HG03060 (cell line): ENCODE measurements around the gene IL7R.

Experiments
- ATAC-seq: cut with Tn5 transposase; IDR thresholded peaks from one replicate; pipeline ENCODE4 v1.9.1; 2021; ENCODE audit warnings: low read depth, moderate number of reproducible peaks; ENCODE audit not compliant: unreplicated experiment

Gene IL7R

GRCh38 chr5:35856765-35857351 is at the start of gene IL7R:
Gene IL7R, plus strand, starts transcription at chr5:35856891. Its CDS starts 87 bp downstream, at chr5:35856978.
- no peak for ATAC-seq

GRCh38 chr5:35810601-35811000 is 46.1 kb upstream of the IL7R start:
- no peak for ATAC-seq

GRCh38 chr5:35811108-35811741 is 45.5 kb upstream of the IL7R start:
- no peak for ATAC-seq

DNA sequence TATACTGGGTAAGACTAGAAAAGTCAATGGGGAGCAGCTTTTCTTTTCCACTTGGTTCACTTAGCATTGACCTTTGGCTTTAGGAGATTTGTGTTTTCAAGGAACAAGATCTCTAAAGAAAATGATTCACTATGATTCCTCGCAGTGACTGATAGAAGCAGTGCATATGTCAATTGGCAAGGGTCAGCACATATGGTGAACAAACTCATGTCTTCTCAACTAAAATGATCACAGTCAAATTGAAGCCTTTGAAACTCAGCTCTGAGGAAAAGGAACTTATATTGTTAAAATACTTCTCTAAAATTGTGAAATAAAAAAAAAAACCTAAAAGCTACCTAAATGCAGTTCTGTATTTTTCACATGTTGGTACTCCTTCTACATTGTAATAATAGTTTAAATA is 43.2 kb upstream of the IL7R start:
- no peak for ATAC-seq

DNA sequence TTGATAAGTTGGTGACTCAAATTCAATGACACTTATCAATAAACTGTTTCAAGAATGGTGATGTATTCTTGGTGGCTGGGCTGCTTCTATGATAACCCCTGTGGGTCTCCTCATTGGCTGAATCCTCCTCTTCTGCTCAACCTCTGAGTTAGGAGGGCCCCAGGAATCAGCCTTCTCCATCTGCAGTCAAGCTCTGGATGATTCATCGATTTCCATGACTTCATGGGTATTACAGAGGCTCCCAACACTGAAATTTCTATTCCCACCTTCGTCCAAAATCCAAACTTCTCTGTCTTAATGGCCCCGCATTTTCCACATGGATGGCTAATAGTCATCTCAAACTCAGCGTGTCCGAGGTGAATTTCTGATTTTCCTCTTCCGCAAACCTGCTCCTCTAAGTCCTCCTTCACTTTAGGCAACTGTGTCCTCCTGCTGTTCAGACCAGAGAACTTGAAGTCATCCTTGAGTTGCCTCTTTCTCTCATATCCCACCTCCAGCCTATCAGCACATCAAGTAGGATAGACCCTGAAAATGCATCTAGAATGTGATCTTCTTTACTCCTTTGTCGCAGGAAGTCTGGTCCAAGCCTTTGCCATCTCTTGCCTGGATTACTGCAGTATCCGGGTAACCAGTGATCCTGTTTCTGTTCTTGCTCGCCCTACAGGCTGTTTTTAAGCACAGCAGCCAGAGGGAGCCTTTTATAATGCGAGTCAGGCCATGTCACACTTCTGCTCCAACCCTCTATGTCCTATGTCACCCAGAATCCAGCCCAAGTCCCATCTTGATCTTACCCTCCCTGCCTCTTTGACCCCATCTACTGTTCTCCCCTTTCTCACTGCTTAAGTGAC is 41.4 kb upstream of the IL7R start:
- no peak for ATAC-seq

- no peak for ATAC-seq
Observed at GRCh38 chr5:35816881-35817521, 39.7 kb upstream of the IL7R start.

DNA sequence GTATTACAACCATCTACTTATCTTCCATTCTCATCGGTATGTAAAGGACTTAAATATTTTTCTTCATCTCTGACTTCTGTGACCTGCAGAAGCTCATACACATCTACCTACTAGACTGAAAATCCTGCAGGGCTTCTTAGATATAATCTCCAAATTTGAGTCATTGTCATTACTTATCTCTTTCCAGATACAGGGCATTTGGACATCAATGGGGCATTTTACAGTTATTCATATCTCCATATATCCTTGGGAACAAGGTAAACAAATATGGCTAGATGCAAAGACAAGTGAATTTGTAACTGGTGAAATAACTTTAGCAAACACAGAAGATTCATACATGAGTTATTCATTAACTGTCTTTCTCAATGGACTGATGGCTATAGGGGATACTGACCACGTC is 37.7 kb upstream of the IL7R start:
- ATAC-seq = no peak

GRCh38 chr5:35819668-35820067 is 37.0 kb upstream of the IL7R start:
- ATAC-seq = no peak

DNA sequence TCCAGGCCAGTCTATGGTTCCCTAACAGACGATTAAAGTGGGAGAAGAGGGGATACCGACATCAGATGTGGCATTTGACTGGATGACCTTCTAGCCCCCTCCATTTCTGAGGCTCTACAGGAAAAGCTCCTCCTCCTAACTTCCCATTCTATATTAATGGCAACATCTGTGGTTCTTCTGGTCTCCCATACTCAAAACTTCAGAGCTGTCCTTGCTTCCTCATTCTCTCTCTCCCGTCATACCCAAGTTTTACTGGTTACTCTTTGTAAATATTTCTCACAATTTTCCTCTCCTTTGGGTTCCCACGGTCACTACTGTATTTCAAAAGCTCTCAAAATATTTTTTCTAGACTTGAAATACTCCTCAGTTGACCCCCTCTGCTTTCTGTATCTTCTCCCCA is 36.0 kb upstream of the IL7R start:
- ATAC-seq = no peak

DNA sequence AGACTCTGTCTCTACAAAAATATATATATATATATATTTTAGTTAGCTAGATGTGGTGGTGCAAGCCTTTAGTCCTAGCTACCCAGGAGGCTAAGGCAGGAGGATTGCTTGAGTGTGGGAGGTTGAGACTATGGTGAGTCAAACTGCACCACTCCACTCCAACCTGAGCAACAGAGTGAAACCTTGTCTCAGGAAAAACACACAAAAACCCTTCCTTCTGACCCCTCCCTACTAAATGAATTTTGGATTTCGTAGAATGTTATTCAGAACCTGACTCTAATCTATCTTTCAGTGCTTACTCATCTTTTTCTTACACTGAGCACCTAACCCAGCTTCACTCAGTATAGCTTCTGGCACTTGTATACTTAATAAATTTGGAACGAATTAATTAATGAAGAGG is 35.2 kb upstream of the IL7R start:
- ATAC-seq = no peak

DNA sequence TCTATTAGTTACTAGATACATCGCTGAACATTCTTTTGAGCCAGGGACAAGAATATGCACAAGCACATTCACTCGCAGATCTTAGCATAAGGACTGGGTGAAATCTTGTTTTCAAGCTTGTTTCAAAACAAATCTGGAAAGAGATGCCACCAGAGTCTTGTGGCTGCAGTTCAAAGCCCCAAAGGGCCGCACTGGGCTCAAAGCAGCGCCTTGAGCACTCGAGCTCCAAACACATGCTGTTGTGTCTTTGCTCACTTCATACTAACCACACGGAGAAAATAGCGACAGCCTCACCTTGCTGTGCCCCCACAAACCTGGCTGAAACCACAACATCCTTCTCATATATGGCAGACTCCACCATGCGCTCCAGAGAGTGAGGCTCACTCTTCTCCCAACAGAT is 34.2 kb upstream of the IL7R start:
- ATAC-seq = no peak

DNA sequence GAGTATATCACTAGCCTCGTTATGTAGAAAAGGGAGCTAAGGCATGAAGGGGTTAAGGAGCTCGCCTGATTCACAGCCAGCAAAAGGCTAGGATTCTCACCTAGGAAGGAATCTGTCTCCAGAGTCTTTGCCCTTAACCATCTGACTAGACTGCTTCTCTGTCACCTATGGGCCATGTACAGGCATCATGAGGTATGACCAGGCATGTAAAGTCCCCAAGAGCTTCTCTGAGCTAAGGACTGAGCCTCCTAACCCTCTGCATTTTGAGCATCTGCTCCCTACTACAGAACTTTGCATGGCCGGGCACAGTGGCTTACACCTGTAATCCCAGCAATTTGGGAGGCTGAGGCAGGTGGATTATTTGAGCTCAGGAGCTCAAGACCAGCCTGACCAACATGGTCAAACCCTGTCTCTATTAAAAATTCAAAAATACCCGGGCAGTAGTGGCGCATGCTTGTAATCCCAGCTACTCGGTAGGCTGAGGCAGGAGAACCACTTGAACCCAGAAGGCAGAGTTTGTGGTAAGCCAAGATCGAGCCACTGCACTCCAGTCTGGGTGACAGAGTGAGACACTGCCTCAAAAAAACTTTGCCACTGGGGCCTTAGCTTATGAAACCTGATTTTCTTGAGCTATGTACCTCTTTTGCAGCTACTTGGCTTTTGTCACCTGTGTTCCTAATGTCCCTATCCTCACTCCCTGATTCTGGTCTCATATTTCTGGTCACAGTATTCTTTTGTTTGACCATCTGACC is 33.2 kb upstream of the IL7R start:
- ATAC-seq = no peak

DNA sequence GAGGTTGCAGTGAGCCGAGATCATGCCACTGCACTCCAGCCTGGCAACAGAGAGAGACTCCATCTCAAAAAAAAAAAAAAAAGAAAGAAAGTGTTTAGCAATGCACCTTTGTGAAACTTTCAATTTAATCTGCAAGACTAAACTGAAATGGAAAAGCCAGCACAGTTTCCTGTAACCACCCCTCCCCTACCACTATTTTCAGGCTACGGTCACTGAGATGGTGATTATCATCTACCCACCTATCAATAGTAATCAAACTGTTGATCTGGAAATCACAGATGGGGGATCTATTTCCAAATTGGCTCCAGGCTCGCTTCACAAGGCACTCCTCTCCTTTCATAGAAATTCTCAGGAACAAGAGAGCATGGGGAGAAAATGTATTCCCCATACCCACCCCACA is 30.6 kb upstream of the IL7R start:
- ATAC-seq = no peak

GRCh38 chr5:35826554-35826953 is 30.1 kb upstream of the IL7R start:
- no peak for ATAC-seq

DNA sequence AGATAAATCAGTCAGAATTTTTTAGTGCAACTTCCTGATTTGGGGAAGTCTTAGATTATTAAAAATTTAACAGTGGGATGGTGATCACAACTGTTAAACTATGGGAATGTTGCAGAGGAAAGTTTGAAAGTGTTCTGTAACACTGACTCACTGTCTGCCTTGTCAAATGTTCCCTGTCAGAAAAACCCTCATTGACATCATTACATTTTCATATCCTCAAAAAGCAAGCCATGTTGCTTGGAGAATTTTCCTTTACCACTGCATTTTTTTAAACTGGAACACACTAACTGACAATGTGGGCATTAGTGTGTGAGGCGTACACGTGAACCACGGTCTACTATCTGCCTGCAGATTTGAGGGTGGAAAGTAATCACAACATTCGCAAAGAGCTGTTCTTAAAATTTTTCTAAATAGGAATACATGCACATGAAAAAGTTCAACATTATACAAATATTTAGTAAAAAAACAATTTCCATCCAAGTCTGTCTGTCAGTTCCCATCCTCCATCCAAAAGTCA is 28.6 kb upstream of the IL7R start:
- no peak for ATAC-seq

DNA sequence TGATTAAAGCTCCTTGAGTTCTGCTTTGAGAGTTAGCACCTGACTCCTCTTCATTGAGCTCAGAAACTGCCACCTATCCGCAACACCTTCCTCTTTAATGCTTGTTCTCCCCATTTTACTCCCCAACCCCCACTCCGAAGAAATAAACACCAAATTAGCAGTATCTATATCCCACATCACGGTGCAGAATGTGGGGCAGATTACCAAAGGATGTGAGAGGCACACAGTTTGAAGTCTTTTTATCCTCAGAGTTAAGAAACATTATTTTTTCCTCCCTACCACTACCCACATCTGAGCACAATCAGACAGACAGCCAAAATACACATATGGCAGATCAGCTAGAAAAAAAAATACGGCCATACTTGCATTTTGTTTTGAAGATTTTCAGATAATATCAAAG is 26.1 kb upstream of the IL7R start:
- ATAC-seq = no peak

- no peak for ATAC-seq
Observed at GRCh38 chr5:35832762-35833161, 23.9 kb upstream of the IL7R start.

GRCh38 chr5:35833224-35833623 is 23.5 kb upstream of the IL7R start:
- ATAC-seq = no peak

GRCh38 chr5:35835796-35836742 is 20.6 kb upstream of the IL7R start:
- ATAC-seq = no peak
